ENCODE measurements around the gene ACSM4. TPM values are rescaled to one million over a fixed set of nuclear protein-coding genes. Genes with fewer than 3 reads are reported as not detected.
"Not testable (repeated sequence)": the region's sequence is repeated elsewhere in the genome, so short reads cannot be mapped to it uniquely, and the experiment has no call there.

ACSM4 gene
- total and polyA plus RNA-seq, 2 donors (not counting 1 experiment from before 2014, with no cell fraction given) = not detected

GRCh38 chr12:7282844-7283243 lies 21.0 kb upstream of the ACSM4 start:
- H3K36me3 ChIP-seq (ENCODE audit: control insufficient read depth, insufficient read depth, low read length) = no peaks in the 10 kb centered on the region
- DNase-seq (ENCODE audit: low read depth in 2 of 2) = no peak
- H4K20me1 ChIP-seq (ENCODE audit: control insufficient read depth, extremely low read depth, insufficient read depth, low read length) = no peaks in the 10 kb centered on the region
- no peak overlapping the region for H2AFZ ChIP-seq (ENCODE audit: low read length)
- H3K9me3 ChIP-seq (ENCODE audit: control insufficient read depth, insufficient read depth, low read depth, low read length) = no peaks in the 10 kb centered on the region
- H3K27ac ChIP-seq (ENCODE audit: insufficient read depth, low read length) = no peak overlapping the region
- no peaks in the 10 kb centered on the region for H3K27me3 ChIP-seq (ENCODE audit: control insufficient read depth, insufficient read depth, low read length)
- H3K79me2 ChIP-seq (ENCODE audit: control insufficient read depth, insufficient read depth, low read length) = no peaks in the 10 kb centered on the region
- no peaks in the 10 kb centered on the region for H3K4me1 ChIP-seq (ENCODE audit: control insufficient read depth, extremely low read depth, insufficient read depth, low read length)
- no peak overlapping the region for H3K9ac ChIP-seq (ENCODE audit: insufficient read depth, low read length)
- TF ChIP-seq EZH2 (IDR thresholded peaks at IDR 0.05; ENCODE audit: low read length, missing control alignments) (no peak), CTCF (conservative IDR thresholded peaks at IDR 0.05 in 1 of 2, IDR thresholded peaks at IDR 0.05 in 1 of 2; ENCODE audit: low read depth in 1 of 2, low read length in 2 of 2) (no peak)
- no peak overlapping the region for H3K4me2 ChIP-seq (ENCODE audit: extremely low read depth, insufficient read depth, low read length)
- no peak overlapping the region for H3K4me3 ChIP-seq (replicated peaks in 1 of 4; ENCODE audit: control extremely low read depth in 1 of 4, insufficient read depth in 1 of 4, low read depth in 3 of 4, low read length in 4 of 4)

GRCh38 chr12:7289743-7290142 lies 14.1 kb upstream of the ACSM4 start:
- Histone ChIP-seq H3K36me3 (ENCODE audit: control insufficient read depth, insufficient read depth, low read length) (no peaks in the 10 kb centered on the region), H3K4me1 (ENCODE audit: control insufficient read depth, extremely low read depth, insufficient read depth, low read length) (no peaks in the 10 kb centered on the region), H2AFZ (ENCODE audit: low read length) (no peak overlapping the region), H3K4me3 (replicated peaks in 1 of 4; ENCODE audit: control extremely low read depth in 1 of 4, insufficient read depth in 1 of 4, low read depth in 3 of 4, low read length in 4 of 4) (no peak overlapping the region), H3K4me2 (ENCODE audit: extremely low read depth, insufficient read depth, low read length) (no peak overlapping the region), H3K9ac (ENCODE audit: insufficient read depth, low read length) (no peak overlapping the region), H3K79me2 (ENCODE audit: control insufficient read depth, insufficient read depth, low read length) (no peaks in the 10 kb centered on the region), H3K9me3 (ENCODE audit: control insufficient read depth, insufficient read depth, low read depth, low read length) (no peaks in the 10 kb centered on the region), H4K20me1 (ENCODE audit: control insufficient read depth, extremely low read depth, insufficient read depth, low read length) (no peaks in the 10 kb centered on the region), H3K27ac (ENCODE audit: insufficient read depth, low read length) (no peak overlapping the region), H3K27me3 (ENCODE audit: control insufficient read depth, insufficient read depth, low read length) (no peaks in the 10 kb centered on the region)
- no peak for DNase-seq (ENCODE audit: low read depth in 2 of 2)
- no peak for TF ChIP-seq EZH2 (IDR thresholded peaks at IDR 0.05; ENCODE audit: low read length, missing control alignments)
- no peak for TF ChIP-seq CTCF (conservative IDR thresholded peaks at IDR 0.05 in 1 of 2, IDR thresholded peaks at IDR 0.05 in 1 of 2; ENCODE audit: low read depth in 1 of 2, low read length in 2 of 2)

DNA sequence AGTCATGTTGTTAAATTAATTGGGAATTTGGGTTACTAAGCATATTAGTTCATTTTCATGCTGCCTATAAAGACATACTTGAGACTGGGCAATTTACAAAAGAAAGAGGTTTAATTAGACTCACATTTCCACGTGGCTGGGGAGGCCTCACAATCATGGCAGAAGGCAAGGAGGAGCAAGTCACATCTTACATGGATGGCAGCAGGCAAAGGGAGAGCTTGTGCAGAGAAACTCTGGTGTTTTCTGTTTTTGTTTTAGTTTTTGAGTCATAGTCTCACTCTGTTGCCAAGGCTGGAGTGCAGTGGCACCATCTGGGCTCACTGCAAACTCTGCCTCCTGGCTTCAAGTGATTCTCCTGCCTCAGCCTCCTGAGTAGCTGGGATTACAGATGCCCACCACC lies 13.3 kb upstream of the ACSM4 start:
- H3K9me3 ChIP-seq (ENCODE audit: control insufficient read depth, insufficient read depth, low read depth, low read length); H2AFZ ChIP-seq (ENCODE audit: low read length); H3K27ac ChIP-seq (ENCODE audit: insufficient read depth, low read length); DNase-seq (ENCODE audit: low read depth in 2 of 2); H3K4me1 ChIP-seq (ENCODE audit: control insufficient read depth, extremely low read depth, insufficient read depth, low read length); H3K36me3 ChIP-seq (ENCODE audit: control insufficient read depth, insufficient read depth, low read length); H3K4me2 ChIP-seq (ENCODE audit: extremely low read depth, insufficient read depth, low read length); H4K20me1 ChIP-seq (ENCODE audit: control insufficient read depth, extremely low read depth, insufficient read depth, low read length); H3K4me3 ChIP-seq (replicated peaks in 1 of 4; ENCODE audit: control extremely low read depth in 1 of 4, insufficient read depth in 1 of 4, low read depth in 3 of 4, low read length in 4 of 4); H3K27me3 ChIP-seq (ENCODE audit: control insufficient read depth, insufficient read depth, low read length); H3K79me2 ChIP-seq (ENCODE audit: control insufficient read depth, insufficient read depth, low read length); H3K9ac ChIP-seq (ENCODE audit: insufficient read depth, low read length): not testable (repeated sequence)
